Stimulated activated CD8-positive, alpha-beta memory T cell treated with anti-CD3 and anti-CD28 coated beads, Interleukin-7, amount 100 ng/mL, for 48 hours (primary cell): ENCODE results near the gene INAFM2.

Experiments
- DNase-seq, 2 donors: peaks; one replicate each; pipeline ENCODE4 v3.0.0-alpha.2; 2020; ENCODE audit warnings: low read depth in 1 of 2; ENCODE audit errors: extremely low read depth in 1 of 2

The INAFM2 gene

DNA sequence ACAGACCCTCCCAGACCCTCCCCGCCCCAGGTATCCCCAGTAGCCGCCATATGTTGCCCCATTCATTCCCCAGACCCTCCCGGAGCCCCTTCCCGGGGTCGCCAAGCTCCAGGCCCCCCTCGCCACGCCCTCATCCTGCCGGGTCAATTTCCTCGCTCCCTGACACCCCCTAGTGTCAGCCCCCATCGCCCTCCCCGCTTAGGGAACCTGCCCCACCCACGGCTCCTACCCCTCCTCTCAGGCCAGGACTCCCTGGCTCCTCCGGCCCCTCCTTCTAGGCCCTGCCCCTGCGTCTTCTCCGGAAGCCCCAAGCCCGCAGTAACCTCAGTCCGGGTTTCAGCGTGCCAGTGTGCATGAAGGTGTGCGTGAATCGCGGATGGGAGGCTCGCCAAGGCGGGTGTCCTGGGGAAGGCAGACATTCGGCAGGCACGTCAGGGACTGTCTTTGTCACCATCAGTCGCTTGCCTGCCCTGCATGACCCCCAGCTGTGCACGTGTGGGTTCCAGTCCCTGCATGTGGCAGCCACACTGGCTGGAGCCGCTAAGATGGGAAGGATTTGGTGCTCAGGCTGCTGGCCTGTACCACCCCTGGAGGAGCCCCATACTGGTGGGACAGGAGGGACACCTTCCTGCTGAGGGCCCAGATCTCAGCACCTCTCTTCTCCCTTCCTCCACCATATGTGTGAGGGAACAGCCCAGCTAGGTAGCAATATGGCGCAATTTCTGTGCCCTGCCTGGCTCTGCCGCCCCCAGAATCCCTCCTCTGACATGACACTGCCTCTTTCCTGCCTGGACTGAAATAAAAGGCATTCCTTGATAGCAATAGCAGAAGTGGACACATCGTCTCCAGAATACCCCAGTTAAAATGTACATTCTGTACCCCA, 35.2 kb downstream of the INAFM2 start:
- peak in 1 of 2 donors; percentile 10 for DNase-seq

- DNase-seq, result no peak
Measured at GRCh38 chr15:40360015-40360414, 36.5 kb downstream of the INAFM2 start.

DNA sequence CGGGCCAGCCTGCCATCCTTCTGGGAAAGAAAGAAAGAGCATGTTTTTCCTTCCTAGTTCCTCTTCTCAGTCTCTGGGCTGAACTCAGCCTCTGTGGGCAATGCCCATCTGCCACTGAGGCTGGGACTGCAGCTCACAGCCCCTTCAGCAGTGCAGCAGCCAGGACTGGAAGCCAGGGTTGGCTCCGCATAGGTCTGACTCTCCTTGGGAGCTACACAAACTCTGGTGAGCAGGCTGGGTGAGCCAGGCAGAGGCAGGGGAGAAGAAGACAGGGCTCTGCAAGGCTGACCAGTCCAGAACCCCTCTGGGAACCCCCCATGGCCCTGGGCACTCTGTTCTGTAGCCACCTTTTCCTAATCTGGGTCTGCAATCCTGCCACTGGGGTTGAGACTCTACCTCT, 38.1 kb downstream of the INAFM2 start:
- no peak for DNase-seq

GRCh38 chr15:40363611-40364010, 40.1 kb downstream of the INAFM2 start:
- DNase-seq, result no peak

GRCh38 chr15:40364251-40364650, 40.8 kb downstream of the INAFM2 start:
- DNase-seq, result no peak

DNA sequence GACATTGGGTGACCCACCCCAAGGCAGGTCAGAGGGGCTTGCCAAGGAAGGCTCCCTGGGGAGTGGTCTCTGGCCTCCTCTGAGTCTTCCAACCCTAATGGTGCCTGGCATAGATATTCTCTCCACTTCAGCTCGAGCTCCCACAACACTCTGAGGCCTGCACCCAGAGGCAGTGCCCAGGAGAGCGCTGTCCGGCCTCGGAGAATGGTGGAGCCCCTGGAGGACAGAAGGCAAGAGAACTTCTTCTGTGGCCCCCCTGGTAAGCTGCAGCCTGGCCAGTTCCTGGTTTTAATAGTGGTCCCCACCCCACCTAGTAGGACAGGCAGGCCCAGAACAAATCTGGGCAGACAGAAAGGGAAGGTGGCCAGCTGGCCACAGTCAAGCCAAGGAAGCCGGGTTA, 41.5 kb downstream of the INAFM2 start:
- no peak for DNase-seq

GRCh38 chr15:40365624-40366456, 42.3 kb downstream of the INAFM2 start:
- no peak for DNase-seq

DNA sequence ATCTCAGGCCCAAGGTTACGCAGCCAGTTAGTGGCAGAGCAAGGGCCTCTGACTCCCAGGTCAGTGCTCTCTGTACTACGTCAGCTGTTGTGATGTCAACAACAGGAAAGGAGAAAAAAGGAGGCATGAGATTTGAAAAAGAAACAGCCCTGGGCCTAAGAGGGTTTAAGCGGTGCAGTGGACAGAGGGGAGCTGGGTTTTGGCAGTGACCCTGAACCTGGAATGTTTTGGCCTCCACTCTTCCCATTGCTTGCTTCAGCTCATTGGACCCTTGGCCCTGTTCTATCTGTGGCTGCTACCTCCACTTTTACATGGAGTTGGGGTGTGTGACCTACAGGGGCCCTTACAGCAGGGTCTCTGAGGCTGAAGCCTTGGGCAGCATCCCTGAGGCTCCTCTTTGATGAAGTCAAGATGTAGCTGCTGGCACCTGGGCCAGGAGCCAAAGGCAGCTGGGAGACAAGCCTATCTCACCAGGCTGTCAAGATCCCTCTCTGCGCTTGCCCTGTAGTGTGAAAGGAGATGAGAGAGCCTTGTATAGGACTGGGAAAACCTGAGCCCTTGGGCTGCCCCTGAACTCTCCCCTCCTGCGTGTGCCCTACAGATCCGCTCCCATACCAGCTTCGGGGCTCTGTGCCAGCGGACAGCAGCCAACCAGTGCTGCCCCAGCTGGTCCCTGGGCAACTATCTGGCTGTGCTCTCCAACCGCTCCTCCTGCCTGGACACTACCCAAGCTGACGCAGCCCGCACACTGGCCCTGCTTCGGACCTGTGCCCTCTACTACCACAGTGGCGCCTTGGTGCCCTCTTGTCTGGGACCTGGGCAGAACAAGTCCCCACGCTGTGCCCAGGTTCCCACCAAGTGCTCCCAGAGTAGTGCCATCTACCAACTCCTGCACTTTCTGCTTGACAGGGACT, 43.2 kb downstream of the INAFM2 start:
- no peak for DNase-seq

GRCh38 chr15:40367371-40367685, 43.8 kb downstream of the INAFM2 start:
- no peak for DNase-seq

DNA sequence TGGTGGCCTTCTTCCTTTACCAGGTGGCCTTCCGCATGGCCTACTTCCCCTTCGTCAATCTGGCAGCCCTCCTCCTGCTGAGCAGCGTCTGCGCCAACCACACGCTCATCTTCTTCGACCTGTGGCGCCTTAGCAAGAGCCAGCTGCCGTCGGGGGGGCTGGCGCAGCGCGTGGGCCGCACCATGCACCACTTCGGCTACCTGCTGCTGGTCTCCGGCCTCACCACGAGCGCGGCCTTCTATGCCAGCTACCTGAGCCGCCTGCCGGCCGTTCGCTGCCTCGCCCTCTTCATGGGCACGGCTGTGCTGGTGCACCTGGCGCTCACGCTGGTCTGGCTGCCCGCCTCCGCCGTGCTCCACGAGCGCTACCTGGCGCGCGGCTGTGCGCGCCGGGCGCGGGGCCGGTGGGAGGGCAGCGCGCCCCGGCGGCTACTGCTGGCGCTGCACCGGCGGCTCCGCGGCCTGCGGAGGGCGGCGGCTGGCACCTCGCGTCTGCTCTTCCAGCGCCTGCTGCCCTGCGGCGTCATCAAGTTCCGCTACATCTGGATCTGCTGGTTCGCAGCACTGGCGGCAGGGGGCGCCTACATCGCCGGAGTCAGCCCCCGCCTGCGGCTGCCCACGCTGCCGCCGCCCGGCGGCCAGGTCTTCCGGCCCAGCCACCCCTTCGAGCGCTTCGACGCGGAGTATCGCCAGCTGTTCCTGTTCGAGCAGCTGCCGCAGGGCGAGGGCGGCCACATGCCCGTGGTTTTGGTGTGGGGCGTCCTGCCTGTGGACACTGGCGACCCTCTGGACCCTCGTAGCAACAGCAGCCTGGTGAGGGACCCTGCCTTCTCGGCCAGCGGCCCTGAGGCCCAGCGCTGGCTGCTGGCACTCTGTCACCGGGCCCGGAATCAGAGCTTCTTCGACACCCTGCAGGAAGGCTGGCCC, 44.5 kb downstream of the INAFM2 start:
- DNase-seq, result peak; percentile 76

GRCh38 chr15:40368719-40369473, 45.4 kb downstream of the INAFM2 start:
- DNase-seq, result no peak

DNA sequence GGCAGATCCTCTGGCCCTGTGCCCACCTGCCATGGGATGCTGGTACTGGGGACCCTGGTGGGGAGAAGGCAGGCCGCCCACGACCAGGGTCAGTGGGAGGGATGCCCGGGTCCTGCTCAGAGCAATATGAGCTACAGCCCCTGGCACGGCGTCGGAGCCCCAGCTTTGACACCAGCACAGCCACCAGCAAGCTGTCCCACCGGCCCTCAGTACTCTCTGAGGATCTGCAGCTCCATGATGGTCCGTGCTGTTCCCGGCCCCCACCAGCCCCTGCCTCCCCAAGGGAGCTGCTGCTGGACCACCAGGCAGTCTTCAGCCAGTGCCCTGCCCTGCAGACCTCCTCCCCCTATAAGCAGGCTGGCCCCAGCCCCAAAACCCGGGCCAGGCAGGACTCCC, 46.0 kb downstream of the INAFM2 start:
- no peak for DNase-seq

GRCh38 chr15:40369971-40370370, 46.5 kb downstream of the INAFM2 start:
- no peak for DNase-seq

GRCh38 chr15:40372981-40373380, 49.5 kb downstream of the INAFM2 start:
- DNase-seq, result no peak
